Ovary (tissue), 9 donors: Measurements from ENCODE around the gene CTSO. TPM values are rescaled to one million over a fixed set of nuclear protein-coding genes. Genes with fewer than 3 reads are reported as not detected.

Experiments
- DNase-seq, 5 donors: peaks; one replicate each; pipeline ENCODE4 v3.0.0-alpha.2; 2019 to 2020
- H3K27ac ChIP-seq, 2 donors: fragments of 200-600 bp; one replicate each; pipeline versions ENCODE4 v1.5.1 to v1.8.0; 2019 to 2022
- H3K27me3 ChIP-seq: fragments of 200-600 bp; one replicate; pipeline ENCODE4 v1.8.0; 2022
- H3K36me3 ChIP-seq: fragments of 200-600 bp; sonication (generic); one replicate; pipeline ENCODE4 v1.5.1; 2019
- H3K4me1 ChIP-seq: one replicate; pipeline ENCODE4 v1.8.1; 2013; ENCODE audit warnings: mild to moderate bottlenecking, moderate library complexity; ENCODE audit not compliant: insufficient read depth
- H3K4me3 ChIP-seq: fragments of 200-600 bp; sonication (generic); one replicate; pipeline ENCODE4 v1.5.1; 2017
- H3K9me3 ChIP-seq, 2 donors: fragments of 200-600 bp in 1 of 2; sonication (generic) in 1 of 2; one replicate each; pipeline versions ENCODE4 v1.5.1 to v1.8.1; 2013 to 2019; ENCODE audit warnings: mild to moderate bottlenecking in 1 of 2, moderate library complexity in 1 of 2
- CTCF ChIP-seq, 3 donors: fragments of 450-650 bp in 2 of 3; fragments of 200-600 bp in 1 of 3; IDR thresholded peaks; one replicate each; pipeline versions ENCODE4 v1.5.1 to v1.8.0; 2016 to 2022; ENCODE audit warnings: antibody characterized with exemption in 3 of 3, mild to moderate bottlenecking in 1 of 3
- EP300 ChIP-seq: sonication (generic); formaldehyde crosslinking; IDR thresholded peaks from one replicate; pipeline ENCODE4 v1.6.1; 2017; ENCODE audit warnings: antibody characterized with exemption
- POLR2A ChIP-seq: fragments of 450-650 bp; IDR thresholded peaks from one replicate; pipeline ENCODE4 v1.6.1; 2017; ENCODE audit warnings: antibody characterized with exemption, mild to moderate bottlenecking, moderate library complexity
- WGBS, 3 donors: extraction: QIAGEN DNeasy Blood & Tissue Kit in 1 of 3; methylation state at CpG; one replicate each; pipeline versions ENCODE4 v1.1.5 to v1.1.7; 2013 to 2017; 5-methylcytosine and 5-hydroxymethylcytosine counted together
- intact Hi-C, 4 donors: fragments of 100-400 bp; cut with DNase I; formaldehyde crosslinking; loops; one replicate each; pipeline versions ENCODE4 v1.11.0 to v1.15.1; 2022 to 2023
- polyA plus RNA-seq, 2 donors: library from polyadenylated mRNA; stranded (reverse); fragments of 200-250 nt in 1 of 2; fragments of 350-450 nt in 1 of 2; fragmentation: Illumina TruSeq in 1 of 2; extraction: RNeasy Lipid Tissue Mini Kit (QIAGEN cat#74804) in 1 of 2; gene quantifications; one replicate each; pipeline ENCODE4 v1.2.3, GENCODE V29; 2013 to 2014
- total RNA-seq, 7 donors: library from RNA; depleted of rRNA in 2 of 7; stranded (reverse); fragments of >200 nt in 2 of 7; fragmentation: NEBNext Ultra II Directional in 3 of 7; extraction: Animal tissue kit (Norgen Biotek cat#: 25700) in 3 of 7; gene quantifications; one replicate each; pipeline versions ENCODE4 v1.1.0 to v1.2.4, GENCODE V29; 2016 to 2023
- donor health status: DM: no; HTN: no; CAD: no; lungs with moderate emphysema.
- donor health status: DM: no; HTN: no; CAD: no.
- donor health status: Bipolar disorder and iron deficiency.
- donor health status: DM: yes; HTN: yes; CAD: no.
- donor health status: DM: no; HTN: no; CAD: no.
- donor health status: DM: yes; HTN: yes; CAD: no.

CTSO gene
- total and polyA plus RNA-seq, 9 donors, result 12.0 to 58.3 (median 20.6) TPM

DNA sequence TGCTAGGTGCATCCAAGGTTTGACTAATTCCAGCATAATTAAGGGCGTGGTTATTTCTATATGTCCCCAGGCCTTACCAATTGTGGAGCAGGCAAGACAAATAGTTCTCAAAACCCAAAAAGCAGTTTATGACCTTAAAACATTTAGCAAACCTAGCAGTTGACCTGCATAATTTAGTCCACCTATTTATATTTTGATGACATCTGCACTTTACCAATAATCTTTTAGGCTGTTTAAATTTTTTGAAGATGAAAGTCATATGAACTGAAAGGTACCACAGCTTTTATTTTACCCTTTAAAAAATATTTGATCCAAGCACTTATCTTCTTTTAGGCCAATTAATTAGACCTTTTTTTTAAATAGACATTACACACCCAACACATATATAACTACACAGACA lies 77.8 kb downstream of the CTSO start:
- Histone ChIP-seq H3K36me3 (no peaks in the 10 kb centered on the region), H3K9me3 (no peaks in the 10 kb centered on the region), H3K4me1 (no peaks in the 10 kb centered on the region), H3K27me3 (no peaks in the 10 kb centered on the region), H3K27ac (no peak overlapping the region), H3K4me3 (no peak overlapping the region)
- no peak for DNase-seq
- intact Hi-C loops, result no loop called here
- 92 to 95% (median 94%) methylated on average over 1 of the region's 1 CpG for WGBS, 3 donors
- no peak for TF ChIP-seq EP300
- TF ChIP-seq CTCF (IDR thresholded peaks at IDR 0.05), result no peak
- no peak for TF ChIP-seq POLR2A

Other genes starting within 250 kb of the CTSO start
- gene GUCY1B1, start 194.8 kb downstream of the CTSO start, total RNA-seq, result 1 to 10 TPM; 3.6 to 9.2 (median 5.5) TPM
- 10 to 100 TPM in 1 of 2 donors, 1 to 10 TPM in 1; 7.7 to 17.9 TPM for gene GUCY1B1, start 194.8 kb downstream of the CTSO start, polyA plus RNA-seq
- not detected for gene ASIC5, start 87.6 kb downstream of the CTSO start, total RNA-seq
- not detected for gene ASIC5, start 87.6 kb downstream of the CTSO start, polyA plus RNA-seq
- under 1 TPM in 4 of 7 donors, not detected in 3; 0.43 to 0.69 (median 0.61) TPM for gene TDO2, start 50.2 kb downstream of the CTSO start, total RNA-seq
- 1 to 10 TPM in 1 of 2 donors, under 1 TPM in 1; 0.08 to 2.5 TPM for gene TDO2, start 50.2 kb downstream of the CTSO start, polyA plus RNA-seq